Neural cell (in vitro differentiated cells): ENCODE measurements around the gene COL15A1.

Experiments used
- CTCF ChIP-seq: fragments of 450-650 bp; IDR thresholded peaks from 2 replicates; pipeline ENCODE4 v1.5.1; 2014; ENCODE audit warnings: antibody characterized with exemption, mild to moderate bottlenecking, moderate library complexity; ENCODE audit not compliant: poor library complexity, severe bottlenecking
- EP300 ChIP-seq: fragments of 450-650 bp; conservative IDR thresholded peaks from 2 replicates; pipeline ENCODE4 v1.6.1; 2014; ENCODE audit warnings: antibody characterized with exemption, mild to moderate bottlenecking, moderate library complexity; ENCODE audit not compliant: poor library complexity, severe bottlenecking
- EZH2 ChIP-seq: fragments of 200-600, 300-800 bp; shearing (Covaris generic), sonication (generic); IDR thresholded peaks from 2 replicates; pipeline ENCODE4 v1.6.1; 2014; ENCODE audit warnings: antibody characterized with exemption, low read length, borderline replicate concordance, mild to moderate bottlenecking; ENCODE audit not compliant: insufficient read depth, poor library complexity, severe bottlenecking
- MXI1 ChIP-seq: fragments of 450-650 bp; conservative IDR thresholded peaks from 2 replicates; pipeline ENCODE4 v1.6.1; 2014; ENCODE audit warnings: antibody characterized with exemption, mild to moderate bottlenecking; ENCODE audit not compliant: poor library complexity, severe bottlenecking
- POLR2AphosphoS5 ChIP-seq: IDR thresholded peaks from 2 replicates; pipeline ENCODE4 v1.6.1; 2012
- RAD21 ChIP-seq: fragments of 450-650 bp; conservative IDR thresholded peaks from 2 replicates; pipeline ENCODE4 v1.6.1; 2014; ENCODE audit warnings: antibody characterized with exemption, mild to moderate bottlenecking, moderate library complexity
- REST ChIP-seq: IDR thresholded peaks from 2 replicates; pipeline ENCODE4 v1.6.1; 2012; ENCODE audit warnings: borderline replicate concordance
- TAF1 ChIP-seq: IDR thresholded peaks from 2 replicates; pipeline ENCODE4 v1.6.1; 2012; ENCODE audit warnings: low read depth

- TF ChIP-seq MXI1 (no peak), CTCF (no peak), EZH2 (no peak), EP300 (no peak), TAF1 (no peak), RAD21 (no peak), POLR2AphosphoS5 (no peak), REST (no peak)
Measured at GRCh38 chr9:99060621-99061020, 116.9 kb downstream of the COL15A1 start.
